KMS-11 (cell line): ENCODE results near the gene PTPRQ.

Source experiments
- H2AFZ ChIP-seq: fragments of 200-600 bp; sonication (generic); 2 replicates; pipeline ENCODE4 v1.6.1; 2016; ENCODE audit warnings: antibody characterized with exemption, mixed run types, low read depth
- H3K27ac ChIP-seq: fragments of 200-600 bp; sonication (generic); 2 replicates; pipeline ENCODE4 v1.6.1; 2016; ENCODE audit warnings: mild to moderate bottlenecking, mixed run types
- H3K27me3 ChIP-seq: fragments of 200-600 bp; sonication (generic); 2 replicates; pipeline ENCODE4 v1.6.1; 2017; ENCODE audit warnings: mild to moderate bottlenecking, low read depth, mixed run types, moderate library complexity; ENCODE audit not compliant: insufficient read depth
- H3K36me3 ChIP-seq: fragments of 200-600 bp; sonication (generic); 2 replicates; pipeline ENCODE4 v1.6.1; 2017; ENCODE audit warnings: mild to moderate bottlenecking, mixed run types; ENCODE audit not compliant: insufficient read depth
- H3K4me1 ChIP-seq: fragments of 200-600 bp; sonication (generic); 2 replicates; pipeline ENCODE4 v1.6.1; 2016; ENCODE audit warnings: mild to moderate bottlenecking, low read depth, mixed run types; ENCODE audit not compliant: poor library complexity, severe bottlenecking
- H3K4me2 ChIP-seq: fragments of 200-600 bp; sonication (generic); 2 replicates; pipeline ENCODE4 v1.7.0; 2016; ENCODE audit warnings: mild to moderate bottlenecking, mixed run types
- H3K4me3 ChIP-seq: fragments of 200-600 bp; sonication (generic); IDR thresholded peaks from 2 replicates; pipeline ENCODE4 v1.6.1; 2017; ENCODE audit warnings: low read depth, low read length, mixed read lengths; ENCODE audit not compliant: insufficient read depth
- H3K79me2 ChIP-seq: fragments of 200-600 bp; sonication (generic); 2 replicates; pipeline ENCODE4 v1.6.1; 2016; ENCODE audit warnings: low read depth, mixed run types; ENCODE audit not compliant: insufficient read depth
- H3K9ac ChIP-seq: fragments of 200-600 bp; sonication (generic); 2 replicates; pipeline ENCODE4 v1.6.1; 2016; ENCODE audit warnings: mild to moderate bottlenecking, mixed run types
- H4K20me1 ChIP-seq: fragments of 200-600 bp; sonication (generic); 2 replicates; pipeline ENCODE4 v1.6.1; 2016; ENCODE audit warnings: mild to moderate bottlenecking, mixed run types; ENCODE audit not compliant: insufficient read depth
- CTCF ChIP-seq: fragments of 200-600 bp; sonication (generic); conservative IDR thresholded peaks from 2 replicates; pipeline ENCODE4 v1.6.1; 2017; ENCODE audit warnings: low read depth, mild to moderate bottlenecking, antibody characterized with exemption, low read length, moderate library complexity, mixed read lengths

The PTPRQ gene

GRCh38 chr12:80636832-80637231 lies 192.8 kb downstream of the PTPRQ start:
- Histone ChIP-seq H3K4me1 (no peaks in the 10 kb centered on the region), H3K9ac (no peak overlapping the region), H2AFZ (no peak overlapping the region), H3K4me2 (no peak overlapping the region), H3K27me3 (no peaks in the 10 kb centered on the region), H4K20me1 (no peaks in the 10 kb centered on the region), H3K27ac (no peak overlapping the region), H3K36me3 (no peaks in the 10 kb centered on the region), H3K79me2 (no peaks in the 10 kb centered on the region), H3K4me3 (no peak overlapping the region)
- no peak for TF ChIP-seq CTCF

GRCh38 chr12:80641936-80642335 lies 197.9 kb downstream of the PTPRQ start:
- no peaks in the 10 kb centered on the region for H3K27me3 ChIP-seq
- TF ChIP-seq CTCF, result no peak
- H2AFZ ChIP-seq, result no peak overlapping the region

GRCh38 chr12:80643961-80644360 lies 199.9 kb downstream of the PTPRQ start:
- TF ChIP-seq CTCF, result no peak
- Histone ChIP-seq H3K9ac (no peak overlapping the region), H3K4me3 (no peak overlapping the region), H3K36me3 (no peaks in the 10 kb centered on the region), H3K27ac (no peak overlapping the region), H3K27me3 (no peaks in the 10 kb centered on the region), H4K20me1 (no peaks in the 10 kb centered on the region), H3K4me1 (no peaks in the 10 kb centered on the region), H3K4me2 (no peak overlapping the region), H2AFZ (no peak overlapping the region), H3K79me2 (no peaks in the 10 kb centered on the region)

More at GRCh38 chr12:80641936-80642335, 197.9 kb downstream of the PTPRQ start:
- Histone ChIP-seq H3K27ac (no peak overlapping the region), H4K20me1 (no peaks in the 10 kb centered on the region), H3K4me2 (no peak overlapping the region), H3K36me3 (no peaks in the 10 kb centered on the region), H3K9ac (no peak overlapping the region), H3K4me1 (no peaks in the 10 kb centered on the region), H3K4me3 (no peak overlapping the region), H3K79me2 (no peaks in the 10 kb centered on the region)

- Histone ChIP-seq H4K20me1 (no peaks in the 10 kb centered on the region), H3K79me2 (no peaks in the 10 kb centered on the region), H2AFZ (no peak overlapping the region), H3K36me3 (no peaks in the 10 kb centered on the region), H3K4me3 (no peak overlapping the region), H3K27ac (no peak overlapping the region), H3K27me3 (no peaks in the 10 kb centered on the region), H3K4me1 (no peaks in the 10 kb centered on the region), H3K9ac (no peak overlapping the region), H3K4me2 (no peak overlapping the region)
- TF ChIP-seq CTCF, result no peak
Observed at GRCh38 chr12:80648881-80649280, 204.8 kb downstream of the PTPRQ start.
